ENCODE measurements around the gene OVAAL. TPM values are rescaled to one million over a fixed set of nuclear protein-coding genes. Genes with fewer than 3 reads are reported as not detected.

Gene OVAAL
- total RNA-seq, 6 experiments from 2014 or later = not detected

DNA sequence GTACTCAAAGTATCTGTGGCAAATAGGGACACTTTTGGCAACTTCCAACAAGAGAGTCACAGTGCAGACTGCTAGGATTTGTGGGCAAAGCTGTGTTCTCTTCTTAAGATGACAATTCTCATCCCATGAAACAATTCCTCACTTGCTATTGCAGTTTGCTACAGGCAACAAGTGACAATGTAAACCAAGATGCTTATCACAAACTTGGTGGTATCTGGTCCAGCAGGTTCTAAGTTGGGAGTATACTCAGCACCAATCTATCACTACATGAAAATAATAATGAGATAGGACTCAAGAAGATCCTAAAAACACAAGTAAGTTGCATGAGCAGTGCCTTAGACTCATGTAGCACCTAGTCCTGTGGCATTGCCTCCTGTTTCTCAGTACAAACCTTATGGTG lies 3.4 kb upstream of the OVAAL start:
- H3K27ac ChIP-seq = no peak overlapping the region
- intact Hi-C loops (cut with DNase I) = no loop called here
- TF ChIP-seq CTCF (IDR thresholded peaks at IDR 0.05) (no peak), POLR2A (IDR thresholded peaks at IDR 0.05) (no peak)
- DNase-seq (no peak), ATAC-seq (no peak)
- H3K27me3 ChIP-seq = no peaks in the 10 kb centered on the region
- H3K4me3 ChIP-seq = no peak overlapping the region
- H3K4me1 ChIP-seq = no peaks in the 10 kb centered on the region
- no peaks in the 10 kb centered on the region for H3K9me3 ChIP-seq
- no peaks in the 10 kb centered on the region for H3K36me3 ChIP-seq

- Histone ChIP-seq H3K4me3 (no peak overlapping the region), H3K9me3 (no peaks in the 10 kb centered on the region), H3K4me1 (no peaks in the 10 kb centered on the region), H3K27me3 (no peaks in the 10 kb centered on the region), H3K27ac (no peak overlapping the region), H3K36me3 (no peaks in the 10 kb centered on the region)
- ATAC-seq = peak in 3 of 4 donors; percentile 33 to 91 (median 57)
- DNase-seq = peak in 1 of 3 donors; percentile 59
- TF ChIP-seq POLR2A (IDR thresholded peaks at IDR 0.05) (no peak), CTCF (IDR thresholded peaks at IDR 0.05) (no peak)
- intact Hi-C loops (cut with DNase I) = no loop called here
- WGBS (ENCODE audit: insufficient coverage, low coverage, low lambda C conversion rate, missing lambda C conversion rate) = 37% methylated on average over 3 of the region's 3 CpGs
These were observed 1.6 kb downstream of the OVAAL start for GRCh38 chr1:180560200-180560867.

- DNase-seq (no peak), ATAC-seq (peak in 1 of 4 donors; percentile 34)
- H3K27ac ChIP-seq = no peak overlapping the region
- no peaks in the 10 kb centered on the region for H3K9me3 ChIP-seq
- no peak overlapping the region for H3K4me3 ChIP-seq
- H3K36me3 ChIP-seq = no peaks in the 10 kb centered on the region
- WGBS (ENCODE audit: insufficient coverage, low coverage, low lambda C conversion rate, missing lambda C conversion rate) = 80% methylated on average over 4 of the region's 5 CpGs
- H3K27me3 ChIP-seq = no peaks in the 10 kb centered on the region
- no peaks in the 10 kb centered on the region for H3K4me1 ChIP-seq
- intact Hi-C loops (cut with DNase I) = no loop called here
- TF ChIP-seq POLR2A (IDR thresholded peaks at IDR 0.05) = no peak
- TF ChIP-seq CTCF (IDR thresholded peaks at IDR 0.05) = no peak
These were observed 2.3 kb downstream of the OVAAL start for GRCh38 chr1:180560868-180561600.

DNA sequence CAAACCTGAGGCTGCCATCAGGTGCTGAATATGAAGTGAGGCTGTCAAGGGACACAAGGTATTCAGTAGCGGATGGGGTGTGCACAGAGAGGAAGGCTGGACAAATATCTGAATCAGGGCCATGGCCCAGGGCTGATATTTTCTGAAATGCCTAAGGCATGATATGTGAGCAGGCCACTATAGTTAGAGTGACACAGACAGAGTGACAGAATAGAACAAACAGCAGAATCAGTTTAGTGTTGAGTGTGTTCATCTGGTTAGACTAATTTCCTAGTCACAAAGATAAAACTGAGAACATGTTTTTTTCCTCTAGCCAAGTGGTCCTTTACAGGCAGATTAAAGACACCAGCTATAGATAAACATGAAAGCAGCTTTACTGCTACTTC lies 3.9 kb downstream of the OVAAL start:
- Histone ChIP-seq H3K4me3 (no peak overlapping the region), H3K4me1 (no peaks in the 10 kb centered on the region), H3K9me3 (no peaks in the 10 kb centered on the region), H3K27ac (no peak overlapping the region), H3K27me3 (no peaks in the 10 kb centered on the region), H3K36me3 (no peaks in the 10 kb centered on the region)
- no peak for TF ChIP-seq CTCF (IDR thresholded peaks at IDR 0.05)
- TF ChIP-seq POLR2A (IDR thresholded peaks at IDR 0.05) = no peak
- ATAC-seq = no peak
- 88% methylated on average over 1 of the region's 1 CpG for WGBS (ENCODE audit: insufficient coverage, low coverage, low lambda C conversion rate, missing lambda C conversion rate)
- intact Hi-C loops (cut with DNase I) = no loop called here
- no peak for DNase-seq

All from right lobe of liver (tissue), 6 donors.